Colon (tissue), 2 donors: Measurements from ENCODE around the gene VSX1.

ENCODE experiments used
- FAIRE-seq: peaks from 2 replicates; lab custom pipeline; 2012; peaks lifted over from hg19 to GRCh38; lab: Jason Lieb, UNC
- donor health status: control.
- donor health status: control.

VSX1 gene

GRCh38 chr20:25053255-25054031 lies 28.5 kb downstream of the VSX1 start:
- FAIRE-seq: no peak

- FAIRE-seq: no peak
Measured at GRCh38 chr20:25052255-25053194, 29.4 kb downstream of the VSX1 start.

GRCh38 chr20:25051386-25052155 lies 30.4 kb downstream of the VSX1 start:
- FAIRE-seq: no peak

- FAIRE-seq: no peak
Measured at GRCh38 chr20:25050501-25051350, 31.2 kb downstream of the VSX1 start.

GRCh38 chr20:25050082-25050481 lies 31.9 kb downstream of the VSX1 start:
- FAIRE-seq: no peak

GRCh38 chr20:25049261-25050060 lies 32.5 kb downstream of the VSX1 start:
- FAIRE-seq: no peak

GRCh38 chr20:25048519-25048952 lies 33.4 kb downstream of the VSX1 start:
- FAIRE-seq: no peak

GRCh38 chr20:25047766-25048165 lies 34.2 kb downstream of the VSX1 start:
- no peak for FAIRE-seq

- FAIRE-seq: no peak
Measured at GRCh38 chr20:25046736-25047666, 34.9 kb downstream of the VSX1 start.

GRCh38 chr20:25046181-25046641 lies 35.7 kb downstream of the VSX1 start:
- no peak for FAIRE-seq

- FAIRE-seq: no peak
Measured at GRCh38 chr20:25045343-25045712, 36.6 kb downstream of the VSX1 start.

GRCh38 chr20:25044660-25045342 lies 37.1 kb downstream of the VSX1 start:
- FAIRE-seq: no peak

GRCh38 chr20:25044261-25044560 lies 37.7 kb downstream of the VSX1 start:
- no peak for FAIRE-seq

GRCh38 chr20:25043499-25044260 lies 38.3 kb downstream of the VSX1 start:
- FAIRE-seq: no peak

- no peak for FAIRE-seq
Measured at GRCh38 chr20:25042531-25043498, 39.1 kb downstream of the VSX1 start.

- no peak for FAIRE-seq
Measured at GRCh38 chr20:25041813-25042530, 40.0 kb downstream of the VSX1 start.
